Measurements from ENCODE around the gene ENAH. TPM values are rescaled to one million over a fixed set of nuclear protein-coding genes. Genes with fewer than 3 reads are reported as not detected.

Gene ENAH
- total and polyA plus RNA-seq, 9 donors, result 59.4 to 178 (median 149) TPM

DNA sequence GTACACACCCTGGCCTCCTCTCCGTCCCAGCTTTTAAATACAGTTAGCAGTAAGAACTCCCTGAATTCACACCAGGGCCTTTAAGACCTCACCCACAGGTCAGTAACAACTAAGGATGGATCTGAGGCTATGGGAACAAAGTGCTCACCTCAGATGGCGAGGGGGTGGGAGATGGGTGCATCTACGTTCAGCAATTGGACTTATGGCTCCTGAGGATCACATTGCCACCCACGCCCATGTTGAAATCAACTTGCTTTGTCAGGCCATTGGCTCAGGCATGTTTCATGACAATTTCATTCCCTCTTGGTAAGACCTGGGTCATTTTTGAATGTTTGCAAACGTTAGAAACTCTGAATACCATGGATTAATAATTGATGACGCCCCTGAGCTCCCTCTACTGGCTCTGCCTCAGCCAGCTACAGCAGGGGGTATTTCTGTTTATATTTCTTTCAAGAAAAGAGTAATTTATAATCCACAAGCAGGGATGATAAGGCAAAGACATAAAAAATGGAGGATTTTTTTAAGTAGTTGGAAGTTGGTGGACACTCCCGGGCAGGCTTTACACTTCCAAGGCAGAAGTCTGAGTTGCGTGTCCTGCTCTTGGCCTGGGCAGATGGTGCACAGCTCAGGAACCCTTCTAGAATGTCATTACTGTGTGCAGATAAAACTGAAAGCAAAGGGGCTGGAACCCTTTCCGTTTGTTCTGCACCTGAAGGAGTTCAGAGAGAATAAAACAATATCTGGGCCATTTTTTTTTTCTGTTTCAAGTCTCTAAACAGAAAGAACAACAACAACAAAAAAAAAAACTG is 211.4 kb downstream of the ENAH start:
- 90% methylated on average over 3 of the region's 9 CpGs for WGBS (ENCODE audit: insufficient coverage)
- H3K9me3 ChIP-seq (replicated peaks; ENCODE audit: control insufficient read depth, low read depth, low read length), result no peaks in the 10 kb centered on the region
- peaks cover 2% of the 10 kb centered on the region for H3K27me3 ChIP-seq (ENCODE audit: control insufficient read depth, insufficient read depth, low read length)
- peaks cover 17% of the 10 kb centered on the region for H3K4me1 ChIP-seq (ENCODE audit: control insufficient read depth, insufficient read depth, low read length)
- no peak overlapping the region for H3K27ac ChIP-seq (ENCODE audit: low read length)
- no peaks in the 10 kb centered on the region for H3K36me3 ChIP-seq (ENCODE audit: control insufficient read depth, insufficient read depth, low read length)
- H3K4me3 ChIP-seq (ENCODE audit: low read length), result no peak overlapping the region
- DNase-seq, result no peak

DNA sequence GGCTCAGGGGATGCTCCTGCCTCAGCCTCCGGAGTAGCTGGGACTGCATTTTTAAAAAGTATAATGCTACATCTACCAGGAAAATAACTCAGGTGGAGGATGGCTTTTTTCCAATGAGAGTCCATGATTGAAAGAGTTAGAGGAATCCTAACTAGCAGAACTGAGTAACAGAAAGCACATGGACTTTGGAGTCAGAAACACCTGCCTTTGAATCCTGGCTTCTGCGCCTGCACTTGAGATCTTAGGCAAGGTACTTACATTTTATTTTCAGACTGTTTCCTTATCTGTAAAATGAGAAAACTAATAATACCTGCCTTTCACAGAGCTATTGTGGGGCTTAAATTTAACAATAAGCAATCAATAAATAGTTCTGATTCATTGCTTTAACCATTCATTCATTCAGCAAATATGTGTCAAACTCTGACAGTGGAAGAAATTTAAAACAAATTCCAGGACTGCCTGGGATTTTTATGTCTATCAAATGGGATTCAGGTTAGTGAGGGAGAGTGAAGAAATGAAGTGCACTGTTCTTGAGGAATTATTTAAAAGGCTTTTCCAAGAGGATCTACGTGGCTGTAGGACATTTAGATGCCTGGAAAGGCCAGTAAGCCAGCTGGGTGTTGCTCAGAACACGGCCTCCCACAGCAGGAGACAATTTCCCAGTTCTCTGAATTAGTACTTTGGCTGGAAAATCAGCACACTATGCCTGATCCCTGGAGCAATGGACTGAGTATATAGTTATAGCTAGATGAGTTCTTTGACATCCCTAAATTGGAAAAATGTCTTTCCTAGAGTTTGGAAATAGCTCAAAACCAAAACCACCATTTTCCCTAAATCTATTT is 212.3 kb downstream of the ENAH start:
- H3K27ac ChIP-seq (ENCODE audit: low read length), result no peak overlapping the region
- DNase-seq, result peak; percentile 51
- peaks cover 2% of the 10 kb centered on the region for H3K27me3 ChIP-seq (ENCODE audit: control insufficient read depth, insufficient read depth, low read length)
- WGBS (ENCODE audit: insufficient coverage), result 33% methylated on average over 2 of the region's 4 CpGs
- no peaks in the 10 kb centered on the region for H3K36me3 ChIP-seq (ENCODE audit: control insufficient read depth, insufficient read depth, low read length)
- no peak overlapping the region for H3K4me3 ChIP-seq (ENCODE audit: low read length)
- H3K9me3 ChIP-seq (replicated peaks; ENCODE audit: control insufficient read depth, low read depth, low read length), result no peaks in the 10 kb centered on the region
- peaks cover 10% of the 10 kb centered on the region for H3K4me1 ChIP-seq (ENCODE audit: control insufficient read depth, insufficient read depth, low read length)

GRCh38 chr1:225437710-225438437 is 215.0 kb downstream of the ENAH start:
- no peaks in the 10 kb centered on the region for H3K4me1 ChIP-seq (ENCODE audit: control insufficient read depth, insufficient read depth, low read length)
- WGBS (ENCODE audit: insufficient coverage), result 78% methylated on average over 4 of the region's 5 CpGs
- no peaks in the 10 kb centered on the region for H3K36me3 ChIP-seq (ENCODE audit: control insufficient read depth, insufficient read depth, low read length)
- H3K9me3 ChIP-seq (replicated peaks; ENCODE audit: control insufficient read depth, low read depth, low read length), result no peaks in the 10 kb centered on the region
- H3K4me3 ChIP-seq (ENCODE audit: low read length), result no peak overlapping the region
- DNase-seq, result peak; percentile 63
- peaks cover 2% of the 10 kb centered on the region for H3K27me3 ChIP-seq (ENCODE audit: control insufficient read depth, insufficient read depth, low read length)
- H3K27ac ChIP-seq (ENCODE audit: low read length), result no peak overlapping the region

Other genes with a start within 250 kb of the ENAH start
- gene LBR, start 225.1 kb downstream of the ENAH start, total RNA-seq, result 25.4 TPM
- gene LBR, start 225.1 kb downstream of the ENAH start, polyA plus RNA-seq (ENCODE audit: insufficient read depth in 1 of 8, insufficient read length in 8 of 8, low replicate concordance in 1 of 8), result 10 to 100 TPM; 34.4 to 52.1 (median 40.9) TPM
- 191 TPM for gene SRP9, start 124.7 kb upstream of the ENAH start, total RNA-seq
- 100 to 1,000 TPM; 169 to 223 (median 189) TPM for gene SRP9, start 124.7 kb upstream of the ENAH start, polyA plus RNA-seq (ENCODE audit: insufficient read depth in 1 of 8, insufficient read length in 8 of 8, low replicate concordance in 1 of 8)
- 17.5 TPM for gene EPHX1, start 157.0 kb upstream of the ENAH start, total RNA-seq
- 10 to 100 TPM; 26.2 to 43.2 (median 39.3) TPM for gene EPHX1, start 157.0 kb upstream of the ENAH start, polyA plus RNA-seq (ENCODE audit: insufficient read depth in 1 of 8, insufficient read length in 8 of 8, low replicate concordance in 1 of 8)
- gene TMEM63A, start 229.3 kb upstream of the ENAH start, total RNA-seq, result 15.6 TPM
- gene TMEM63A, start 229.3 kb upstream of the ENAH start, polyA plus RNA-seq (ENCODE audit: insufficient read depth in 1 of 8, insufficient read length in 8 of 8, low replicate concordance in 1 of 8), result 10 to 100 TPM; 14.3 to 31.9 (median 21.6) TPM
- gene LEFTY1, start 236.0 kb upstream of the ENAH start, total RNA-seq, result 0.44 TPM
- gene LEFTY1, start 236.0 kb upstream of the ENAH start, polyA plus RNA-seq (ENCODE audit: insufficient read depth in 1 of 8, insufficient read length in 8 of 8, low replicate concordance in 1 of 8), result under 1 TPM; 0.39 to 0.91 (median 0.62) TPM

All from muscle of leg (tissue), 11 donors.